ENCODE results near the gene HAPLN3.

DNA sequence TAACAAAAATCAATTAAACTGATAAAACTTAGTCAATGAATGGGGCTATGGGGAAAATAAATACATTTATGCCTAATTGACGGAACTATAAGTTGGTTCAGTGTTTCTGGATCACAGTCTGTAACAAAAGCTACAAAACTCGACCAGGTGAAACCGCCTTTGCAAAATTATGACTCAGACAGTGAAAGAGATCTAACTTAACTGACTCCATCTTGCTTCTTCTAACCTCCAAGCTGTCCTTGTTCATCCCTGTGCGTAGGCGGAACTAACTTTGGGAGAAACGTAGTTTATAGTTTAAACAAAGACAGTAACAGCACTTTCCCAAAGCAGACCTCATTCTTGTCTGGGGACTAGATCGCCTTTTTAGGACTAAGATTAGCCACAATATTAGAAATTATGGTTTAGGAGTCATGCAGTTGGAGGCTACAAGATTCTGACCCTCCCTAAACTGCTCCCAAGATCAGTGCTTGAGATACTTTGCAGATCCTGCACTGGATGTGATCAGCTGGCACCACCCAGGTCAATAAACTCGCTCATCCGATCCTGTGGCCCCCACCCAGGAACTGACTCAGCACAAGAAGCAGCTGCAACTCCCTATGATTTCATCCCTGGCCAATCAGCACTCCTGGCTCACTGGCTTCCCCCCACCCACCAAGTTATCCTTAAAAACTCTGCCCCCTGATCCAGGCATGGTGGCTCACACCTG is 25.0 kb upstream of the HAPLN3 start:
- TF ChIP-seq FOXM1 (IDR thresholded peaks at IDR 0.05; ENCODE audit: borderline replicate concordance) (no peak), FOXK2 (IDR thresholded peaks at IDR 0.05) (no peak), ELF4 (IDR thresholded peaks at IDR 0.05) (no peak), ZNF384 (IDR thresholded peaks at IDR 0.05) (no peak)
- TF ChIP-seq, protein P1, sequence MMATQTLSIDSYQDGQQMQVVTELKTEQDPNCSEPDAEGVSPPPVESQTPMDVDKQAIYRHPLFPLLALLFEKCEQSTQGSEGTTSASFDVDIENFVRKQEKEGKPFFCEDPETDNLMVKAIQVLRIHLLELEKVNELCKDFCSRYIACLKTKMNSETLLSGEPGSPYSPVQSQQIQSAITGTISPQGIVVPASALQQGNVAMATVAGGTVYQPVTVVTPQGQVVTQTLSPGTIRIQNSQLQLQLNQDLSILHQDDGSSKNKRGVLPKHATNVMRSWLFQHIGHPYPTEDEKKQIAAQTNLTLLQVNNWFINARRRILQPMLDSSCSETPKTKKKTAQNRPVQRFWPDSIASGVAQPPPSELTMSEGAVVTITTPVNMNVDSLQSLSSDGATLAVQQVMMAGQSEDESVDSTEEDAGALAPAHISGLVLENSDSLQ (IDR thresholded peaks at IDR 0.05) = no peak
